Osteoblast (primary cell): ENCODE data around the gene CD163L1. TPM values are rescaled to one million over a fixed set of nuclear protein-coding genes. Genes with fewer than 3 reads are reported as not detected.
A peak's percentile ranks its signal among the peaks of the same experiment; 100 is the strongest.

ENCODE experiments used
- DNase-seq: peaks from one replicate; pipeline ENCODE4 v3.0.0; 2011; ENCODE audit warnings: low spot score, mixed read lengths; ENCODE audit not compliant: insufficient read length; ENCODE audit errors: missing footprints
- H2AFZ ChIP-seq: 2 replicates; pipeline ENCODE4 v1.6.0; 2011; ENCODE audit warnings: mild to moderate bottlenecking, low read length
- H3K27ac ChIP-seq: 2 replicates; pipeline ENCODE4 v1.5.1; 2011; ENCODE audit warnings: mild to moderate bottlenecking, low read depth, low read length, moderate library complexity
- H3K27me3 ChIP-seq: 2 replicates; pipeline ENCODE4 v1.6.0; 2012; ENCODE audit warnings: mild to moderate bottlenecking, control low read depth, inconsistent platforms, low read length, moderate library complexity; ENCODE audit not compliant: insufficient read depth
- H3K36me3 ChIP-seq: 2 replicates; pipeline ENCODE4 v1.5.1; 2011; ENCODE audit warnings: mild to moderate bottlenecking, low read length, control low read depth, moderate library complexity; ENCODE audit not compliant: insufficient read depth
- H3K4me1 ChIP-seq: 2 replicates; pipeline ENCODE4 v1.5.1; 2011; ENCODE audit warnings: mild to moderate bottlenecking, low read length, control low read depth, moderate library complexity; ENCODE audit not compliant: insufficient read depth
- H3K4me2 ChIP-seq: 2 replicates; pipeline ENCODE4 v1.6.0; 2011; ENCODE audit warnings: mild to moderate bottlenecking, low read length; ENCODE audit not compliant: insufficient read depth
- H3K4me3 ChIP-seq: fragments of 200-600 bp; sonication (generic); 3 replicates; pipeline ENCODE4 v1.5.1; 2012; ENCODE audit warnings: mild to moderate bottlenecking, low read length, inconsistent platforms; ENCODE audit not compliant: insufficient read depth
- H3K79me2 ChIP-seq: 2 replicates; pipeline ENCODE4 v1.6.0; 2012; ENCODE audit warnings: mild to moderate bottlenecking, low read length, control low read depth, inconsistent platforms; ENCODE audit not compliant: insufficient read depth
- H3K9me3 ChIP-seq: 2 replicates; pipeline ENCODE4 v1.5.1; 2011; ENCODE audit warnings: low read depth, low read length, control low read depth
- H4K20me1 ChIP-seq: 2 replicates; pipeline ENCODE4 v1.6.0; 2012; ENCODE audit warnings: mild to moderate bottlenecking, low read length, control low read depth; ENCODE audit not compliant: insufficient read depth
- CTCF ChIP-seq: IDR thresholded peaks from 2 replicates; pipeline ENCODE4 v1.5.1; 2011; ENCODE audit warnings: mild to moderate bottlenecking, low read depth, low read length, moderate library complexity; ENCODE audit errors: extremely low read depth
- total RNA-seq: library from RNA; depleted of rRNA; stranded (reverse); fragments of >200 nt; gene quantifications from 2 replicates; pipeline ENCODE4 v1.2.3, GENCODE V29; 2012

The CD163L1 gene
- total RNA-seq, 1 donor, result under 0.01 TPM

DNA sequence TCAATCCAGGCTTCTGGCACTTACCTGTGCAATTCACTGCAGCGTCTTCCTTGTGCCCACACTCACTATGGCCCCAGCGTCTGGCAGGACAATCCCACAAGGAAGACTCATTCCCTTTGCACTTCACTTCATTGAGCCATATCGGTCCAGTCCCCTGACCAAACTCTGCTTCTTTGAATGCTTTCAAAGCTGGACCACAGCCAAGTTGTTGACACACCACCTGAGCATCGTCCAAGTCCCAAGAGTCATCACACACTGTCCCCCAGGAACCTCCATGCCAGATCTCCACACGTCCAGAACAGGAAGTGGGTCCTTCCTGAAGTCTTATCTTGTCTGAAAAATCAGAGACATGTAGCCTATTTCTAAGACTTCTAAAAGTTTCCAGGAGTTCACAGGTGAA is 39.4 kb upstream of the CD163L1 start:
- DNase-seq, result no peak

GRCh38 chr12:7479771-7480170 is 35.8 kb upstream of the CD163L1 start:
- H3K4me1 ChIP-seq, result no peaks in the 10 kb centered on the region
- H3K4me2 ChIP-seq, result no peak overlapping the region
- H4K20me1 ChIP-seq, result no peaks in the 10 kb centered on the region
- no peak overlapping the region for H3K4me3 ChIP-seq
- H2AFZ ChIP-seq, result no peak overlapping the region
- no peak for DNase-seq
- H3K36me3 ChIP-seq, result no peaks in the 10 kb centered on the region
- no peaks in the 10 kb centered on the region for H3K79me2 ChIP-seq
- TF ChIP-seq CTCF, result no peak
- no peaks in the 10 kb centered on the region for H3K27me3 ChIP-seq
- H3K27ac ChIP-seq, result no peak overlapping the region
- H3K9me3 ChIP-seq, result no peaks in the 10 kb centered on the region

More for the DNA sequence above, 39.4 kb upstream of the CD163L1 start:
- Histone ChIP-seq H3K4me1 (no peaks in the 10 kb centered on the region), H3K79me2 (no peaks in the 10 kb centered on the region), H3K4me3 (no peak overlapping the region), H3K27ac (no peak overlapping the region), H3K27me3 (no peaks in the 10 kb centered on the region), H2AFZ (no peak overlapping the region), H3K4me2 (no peak overlapping the region), H3K36me3 (no peaks in the 10 kb centered on the region), H4K20me1 (no peaks in the 10 kb centered on the region), H3K9me3 (no peaks in the 10 kb centered on the region)
- TF ChIP-seq CTCF, result no peak

GRCh38 chr12:7472060-7472459 is 28.1 kb upstream of the CD163L1 start:
- Histone ChIP-seq H3K27ac (no peak overlapping the region), H3K36me3 (no peaks in the 10 kb centered on the region), H3K4me1 (no peaks in the 10 kb centered on the region), H4K20me1 (no peaks in the 10 kb centered on the region), H2AFZ (no peak overlapping the region), H3K9me3 (no peaks in the 10 kb centered on the region), H3K4me2 (no peak overlapping the region), H3K4me3 (no peak overlapping the region), H3K27me3 (no peaks in the 10 kb centered on the region), H3K79me2 (no peaks in the 10 kb centered on the region)
- no peak for DNase-seq
- TF ChIP-seq CTCF, result no peak

- H3K27ac ChIP-seq, result no peak overlapping the region
- H3K79me2 ChIP-seq, result no peaks in the 10 kb centered on the region
- no peaks in the 10 kb centered on the region for H3K9me3 ChIP-seq
- no peaks in the 10 kb centered on the region for H3K27me3 ChIP-seq
- no peak overlapping the region for H3K4me3 ChIP-seq
- peak; percentile 83 for TF ChIP-seq CTCF
- no peaks in the 10 kb centered on the region for H4K20me1 ChIP-seq
- no peaks in the 10 kb centered on the region for H3K36me3 ChIP-seq
- no peaks in the 10 kb centered on the region for H3K4me1 ChIP-seq
- DNase-seq, result no peak
- no peak overlapping the region for H3K4me2 ChIP-seq
- no peak overlapping the region for H2AFZ ChIP-seq
These were observed 16.7 kb upstream of the CD163L1 start for GRCh38 chr12:7460375-7461259.
